CD4-positive, alpha-beta T cell treated with Interleukin-4 for 1 hour (primary cell): ENCODE results near the gene HTR4.
"Not testable (repeated sequence)": the region's sequence is repeated elsewhere in the genome, so short reads cannot be mapped to it uniquely, and the experiment has no call there.

Source experiments
- DNase-seq, 2 donors: peaks; one replicate each; pipeline ENCODE4 v3.0.0-alpha.2; 2020 to 2022

The HTR4 gene, protein sequence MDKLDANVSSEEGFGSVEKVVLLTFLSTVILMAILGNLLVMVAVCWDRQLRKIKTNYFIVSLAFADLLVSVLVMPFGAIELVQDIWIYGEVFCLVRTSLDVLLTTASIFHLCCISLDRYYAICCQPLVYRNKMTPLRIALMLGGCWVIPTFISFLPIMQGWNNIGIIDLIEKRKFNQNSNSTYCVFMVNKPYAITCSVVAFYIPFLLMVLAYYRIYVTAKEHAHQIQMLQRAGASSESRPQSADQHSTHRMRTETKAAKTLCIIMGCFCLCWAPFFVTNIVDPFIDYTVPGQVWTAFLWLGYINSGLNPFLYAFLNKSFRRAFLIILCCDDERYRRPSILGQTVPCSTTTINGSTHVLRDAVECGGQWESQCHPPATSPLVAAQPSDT

DNA sequence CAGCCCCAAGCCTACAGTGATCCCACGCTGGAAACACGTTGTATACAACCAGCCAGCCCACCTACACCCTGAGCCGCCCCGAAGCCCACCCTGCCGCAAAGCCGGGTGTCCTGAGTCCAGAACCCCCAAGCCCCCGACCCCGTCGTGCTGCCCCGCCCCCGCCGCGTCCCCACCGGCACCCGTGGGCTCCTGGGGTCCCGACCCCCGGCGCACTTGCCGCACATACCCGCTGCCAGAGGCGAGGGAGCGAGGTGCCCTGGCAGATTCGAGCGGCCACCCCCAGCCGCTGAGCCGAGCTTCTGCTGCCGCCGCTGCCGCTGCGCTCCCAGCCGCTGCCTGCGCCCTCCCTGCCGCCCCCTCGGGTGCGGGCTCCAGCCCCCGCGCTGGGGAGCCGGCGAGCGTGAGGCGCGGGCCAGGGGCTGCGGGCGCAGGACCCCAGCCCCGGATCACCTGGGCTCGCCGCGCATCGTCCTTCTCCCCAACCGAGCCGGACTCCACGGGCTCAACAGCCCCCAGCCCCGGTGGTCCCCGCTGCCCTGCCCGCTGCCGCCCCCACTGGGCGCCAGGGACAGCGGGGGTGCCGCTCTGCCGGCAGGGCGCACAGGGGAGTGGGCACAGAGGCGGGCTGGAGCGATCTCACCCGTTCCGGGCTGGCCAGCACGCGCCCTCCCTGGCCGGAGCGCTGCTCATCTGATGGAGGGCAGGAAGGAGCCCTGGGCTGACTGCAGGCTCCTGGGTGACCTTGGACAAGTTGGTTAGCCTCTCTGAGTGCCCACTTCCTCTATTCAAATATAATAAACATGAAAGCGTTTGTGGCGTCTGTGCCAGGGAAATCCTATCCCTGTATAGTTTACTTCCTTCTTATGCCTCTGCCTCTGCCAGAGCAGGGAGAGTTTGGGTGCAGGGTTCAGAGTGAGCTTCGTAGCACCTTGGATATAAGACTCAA lies at the start of gene HTR4:
TSS of gene HTR4 (minus strand) at position 692 of the 946 bp plus-strand sequence. CDS start 17,513 bp downstream, outside the sequence.
- DNase-seq, result no peak

DNA sequence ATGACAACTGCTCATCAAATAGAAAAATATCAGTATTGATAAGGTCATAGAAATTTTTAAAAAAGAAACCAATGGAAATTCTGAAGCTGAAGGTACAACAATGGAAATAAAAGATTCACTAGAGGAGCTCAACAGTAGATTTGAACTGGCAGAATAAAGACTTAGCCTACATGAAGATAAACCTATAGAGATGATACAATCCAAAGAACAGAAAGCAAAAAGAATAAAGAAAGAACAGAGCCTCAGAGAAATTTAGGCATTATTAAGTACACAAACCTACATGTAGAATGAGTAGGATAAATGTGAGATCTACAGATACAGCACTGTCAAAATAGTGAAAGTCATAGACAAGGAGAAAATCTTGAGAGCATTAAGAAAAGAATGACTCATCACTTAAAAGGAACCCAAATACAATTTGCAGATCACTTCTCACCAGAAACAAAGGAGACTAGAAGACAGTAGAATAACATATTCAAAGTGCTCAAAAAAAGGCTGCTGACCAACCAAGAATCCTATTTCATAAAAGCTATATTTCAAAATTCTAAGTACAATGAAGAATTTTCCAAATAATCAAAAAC lies 47.8 kb upstream of the HTR4 start:
- no peak for DNase-seq

DNA sequence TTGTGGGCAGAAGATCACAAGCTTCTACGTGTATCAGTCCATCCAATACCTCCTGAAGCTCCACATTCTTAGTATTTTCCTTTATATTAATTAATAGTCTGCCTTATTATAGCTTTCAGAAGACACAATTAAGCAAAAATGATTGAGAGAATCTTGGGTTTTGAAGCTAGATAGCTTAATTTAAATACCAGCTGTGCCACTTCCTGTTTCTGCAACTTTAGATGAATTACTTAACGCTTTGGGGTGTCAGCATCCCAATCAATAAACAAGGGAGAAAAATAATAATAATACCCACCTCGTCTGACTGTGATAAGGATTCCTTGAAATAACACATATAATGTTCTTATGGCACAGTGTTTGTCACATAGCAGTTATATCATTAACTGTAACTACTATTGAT lies 44.7 kb upstream of the HTR4 start:
- no peak for DNase-seq

DNA sequence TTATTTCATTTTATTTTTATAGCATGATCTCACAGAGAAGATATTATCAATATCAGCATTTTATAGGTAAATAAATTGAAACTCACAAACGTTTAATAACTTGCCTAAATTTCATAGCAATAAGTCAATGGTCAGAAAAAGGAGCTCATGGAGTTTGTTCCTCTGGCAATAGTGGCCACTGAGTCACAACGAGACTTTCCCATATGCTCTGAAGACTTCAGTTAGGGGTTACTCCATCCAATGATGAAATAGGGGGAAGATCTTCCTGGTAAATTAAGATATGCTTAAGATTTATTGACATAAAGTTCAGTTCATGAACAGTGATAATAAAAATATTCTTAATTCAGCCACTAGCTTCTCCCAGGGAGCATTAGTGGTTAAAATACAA lies 43.5 kb upstream of the HTR4 start:
- DNase-seq, result no peak

DNA sequence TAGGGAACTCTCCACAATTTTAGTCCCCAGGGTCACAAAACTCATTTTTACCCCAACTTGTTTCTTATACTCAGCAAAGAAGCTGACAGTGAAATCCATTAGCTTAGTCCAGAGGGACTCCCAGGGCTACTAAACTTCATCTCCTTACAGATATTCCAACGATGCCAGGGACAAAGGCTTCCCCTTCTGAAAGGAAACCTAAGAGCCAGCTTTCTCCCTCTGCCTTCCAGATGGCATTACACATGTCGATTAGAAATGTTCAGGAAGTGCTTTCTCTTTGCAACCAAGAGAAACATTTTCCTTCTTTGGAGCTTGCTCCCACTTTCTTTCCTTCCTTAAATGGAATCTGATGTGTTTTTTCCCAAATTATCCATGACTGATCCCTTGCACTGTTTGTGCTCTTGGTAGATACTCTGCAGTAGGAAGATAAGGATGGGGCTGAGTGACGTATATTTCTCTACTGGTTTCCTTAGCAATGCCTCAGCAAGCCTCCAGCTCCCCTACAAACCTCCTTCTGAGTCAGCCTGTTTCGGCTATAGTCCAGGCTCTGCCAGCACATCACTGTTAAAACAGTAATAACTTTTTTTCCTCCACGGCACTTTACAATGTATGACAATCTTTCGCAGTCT lies 43.0 kb upstream of the HTR4 start:
- DNase-seq, result no peak

DNA sequence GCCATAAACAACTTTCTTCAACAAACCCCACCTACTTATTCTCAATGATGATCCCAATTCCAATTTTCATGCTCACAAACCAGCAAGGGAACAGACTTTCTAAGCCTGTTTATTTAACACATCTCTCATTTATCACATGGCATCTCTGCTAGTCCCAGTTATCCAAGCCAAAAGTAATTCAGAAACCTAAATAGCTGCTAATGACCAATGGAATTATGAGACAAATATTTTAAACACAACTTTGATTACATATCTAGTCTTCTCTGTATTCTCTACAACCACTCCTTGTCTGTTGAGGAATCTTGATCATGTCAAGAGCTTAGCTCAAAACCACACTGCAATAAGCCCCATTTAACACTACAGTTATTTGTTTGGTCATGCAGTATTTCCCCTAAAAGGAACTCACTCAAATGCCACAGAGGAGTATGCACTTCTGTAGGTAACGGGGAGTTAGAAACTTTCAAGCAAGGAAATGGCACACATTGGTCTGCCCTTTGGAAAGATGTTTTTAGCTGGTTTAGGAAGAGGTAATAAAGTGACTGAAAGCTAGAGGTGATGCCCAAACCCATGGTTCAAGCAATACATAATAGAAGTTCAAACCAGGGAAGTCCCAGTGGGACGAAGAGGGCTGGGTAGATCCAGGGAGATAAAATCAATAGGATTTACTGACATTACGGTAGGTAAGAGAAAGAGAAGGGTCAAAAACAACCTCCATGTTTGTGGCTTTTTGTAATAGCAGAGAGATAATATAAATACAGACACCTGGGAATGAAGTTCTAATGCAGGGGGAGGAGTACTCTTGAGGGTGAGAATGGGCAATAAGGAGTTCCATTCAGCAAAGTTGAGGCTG lies 42.1 kb upstream of the HTR4 start:
- DNase-seq, result no peak

DNA sequence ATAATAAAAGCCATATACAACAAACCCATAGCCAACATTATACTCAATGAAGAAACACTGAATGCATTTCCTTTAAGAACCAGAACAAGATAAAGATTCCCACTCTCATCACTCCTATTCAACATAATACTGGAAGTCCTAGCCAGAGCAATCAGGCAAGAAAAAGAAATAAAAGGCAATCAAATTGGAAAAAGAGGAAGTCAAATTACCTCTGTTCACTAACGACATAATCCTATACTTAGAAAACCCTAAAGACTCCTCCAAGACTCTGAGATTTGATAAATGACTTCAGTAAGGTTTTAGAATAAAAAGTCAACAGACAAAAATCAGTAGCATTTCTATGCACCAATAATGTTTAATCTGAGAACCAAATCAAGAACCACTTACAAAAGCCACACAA lies 36.6 kb upstream of the HTR4 start:
- no peak for DNase-seq

DNA sequence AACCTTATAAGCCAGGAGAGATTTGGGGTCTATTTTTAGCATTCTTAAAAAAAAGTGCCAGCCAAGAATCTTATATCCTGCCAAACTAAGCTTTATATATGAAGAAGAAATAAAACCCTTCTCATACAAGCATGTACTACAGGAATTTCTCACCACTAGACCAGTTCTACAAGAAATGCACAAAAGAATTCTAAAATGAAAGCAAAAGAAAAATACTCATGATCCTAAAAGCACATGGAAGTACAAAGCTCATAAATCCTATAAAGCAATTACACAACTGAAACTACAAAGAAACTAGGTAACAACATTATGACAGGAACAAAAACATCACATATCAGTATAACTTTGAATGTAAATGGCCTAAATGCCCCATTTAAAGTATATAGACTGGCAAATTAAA lies 34.5 kb upstream of the HTR4 start:
- no peak for DNase-seq

DNA sequence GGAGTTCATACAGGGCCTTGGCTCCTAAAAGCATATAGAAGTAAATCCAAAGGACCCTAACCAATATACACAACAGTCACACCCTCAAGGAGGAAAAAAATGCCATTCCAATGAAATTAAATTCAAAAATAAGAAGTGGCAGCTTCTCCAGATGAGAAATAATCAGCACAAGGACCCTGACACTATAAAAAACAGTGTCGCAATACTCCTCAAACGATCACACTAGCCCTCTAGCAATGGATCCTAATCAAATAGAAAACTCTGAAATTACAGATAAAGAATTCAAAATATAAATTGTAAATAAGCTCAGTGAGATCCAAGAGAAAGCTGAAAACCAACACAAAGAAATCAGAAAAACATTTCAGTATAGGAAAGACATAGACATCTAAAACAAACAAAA lies 33.5 kb upstream of the HTR4 start:
- DNase-seq, result no peak

DNA sequence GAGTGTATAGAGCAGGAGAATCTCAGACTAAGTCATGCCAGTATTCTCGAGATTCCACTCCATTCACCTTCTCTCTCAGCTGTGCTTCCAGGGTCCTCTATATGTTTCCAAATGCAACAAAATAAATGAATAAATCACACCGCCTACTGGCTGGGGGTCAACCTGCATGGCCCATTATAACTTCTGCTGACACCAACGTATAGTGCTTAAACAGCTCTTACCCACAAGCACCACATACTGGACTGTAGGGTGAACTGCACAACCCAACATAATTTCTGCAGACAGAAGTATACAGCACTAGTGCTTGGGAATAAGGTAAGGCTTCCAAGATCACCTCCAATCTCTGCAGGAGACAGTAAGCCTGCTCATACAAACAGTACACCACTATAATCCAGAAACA lies 33.1 kb upstream of the HTR4 start:
- DNase-seq, result no peak

DNA sequence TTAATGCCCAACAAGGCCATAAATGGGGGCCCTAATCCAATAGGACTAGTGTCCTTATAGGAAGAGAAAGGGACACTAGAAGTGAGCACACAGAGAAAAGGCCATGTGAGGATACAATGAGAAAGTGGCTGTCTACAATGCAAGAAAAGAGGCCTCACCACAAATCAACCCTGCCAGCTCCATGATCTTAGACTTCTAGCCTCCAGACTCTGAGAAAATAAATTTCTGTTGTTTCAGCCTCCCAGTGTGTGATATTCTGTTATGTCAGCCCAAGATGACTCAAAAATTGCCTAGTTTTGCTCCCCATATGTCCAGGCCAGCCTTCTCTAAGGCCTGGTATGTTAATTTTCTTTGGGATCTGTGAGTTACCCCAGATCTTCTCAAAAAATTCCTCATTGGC lies 32.3 kb upstream of the HTR4 start:
- no peak for DNase-seq

DNA sequence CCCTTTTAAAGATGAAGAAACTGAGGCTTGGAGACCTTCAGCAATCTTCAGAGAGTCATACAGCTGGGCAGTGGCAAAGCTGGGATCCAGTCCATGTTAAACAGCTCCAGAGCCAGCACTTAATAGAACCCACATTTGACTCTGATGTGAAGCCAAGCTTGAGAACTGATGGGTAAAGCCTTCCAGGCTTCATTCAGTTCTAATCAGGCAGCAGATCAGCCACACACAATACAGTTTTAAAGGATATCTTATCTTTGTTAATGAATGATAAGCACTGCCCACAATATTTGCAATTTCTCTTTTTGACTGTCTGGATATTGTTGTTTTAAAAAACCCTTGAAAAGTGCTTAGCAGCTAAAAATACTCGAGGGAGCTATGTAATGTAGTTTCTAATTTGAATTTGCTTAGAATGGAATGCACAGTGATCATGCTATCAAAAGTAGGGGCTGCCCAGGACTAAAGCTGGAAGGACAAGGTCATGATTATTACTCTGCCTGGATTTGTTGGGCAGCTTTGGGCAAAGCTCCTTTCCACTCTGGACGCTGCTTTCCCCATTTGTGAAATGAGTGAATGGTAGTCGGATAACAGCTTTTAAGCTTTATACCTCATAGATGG lies 31.3 kb upstream of the HTR4 start:
- DNase-seq, result no peak

DNA sequence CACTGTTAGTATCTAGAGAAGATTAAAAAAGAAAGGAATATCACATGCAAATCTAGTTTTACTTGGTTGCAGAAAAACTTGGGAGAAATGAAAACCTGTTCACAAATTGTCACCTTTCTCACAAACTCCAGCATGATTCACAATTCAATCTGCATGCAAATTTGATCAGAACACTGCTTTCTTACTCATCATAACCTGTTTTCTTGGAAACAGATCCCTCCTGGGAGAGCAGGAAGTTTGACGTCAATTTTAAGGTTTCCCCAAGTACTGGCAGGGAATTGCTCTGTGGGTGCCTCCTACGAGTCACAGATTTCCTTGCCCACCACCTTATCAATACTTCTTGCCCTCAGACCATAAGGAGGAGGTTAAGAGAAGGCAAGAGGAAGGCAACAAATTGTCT lies 30.2 kb upstream of the HTR4 start:
- no peak for DNase-seq

DNA sequence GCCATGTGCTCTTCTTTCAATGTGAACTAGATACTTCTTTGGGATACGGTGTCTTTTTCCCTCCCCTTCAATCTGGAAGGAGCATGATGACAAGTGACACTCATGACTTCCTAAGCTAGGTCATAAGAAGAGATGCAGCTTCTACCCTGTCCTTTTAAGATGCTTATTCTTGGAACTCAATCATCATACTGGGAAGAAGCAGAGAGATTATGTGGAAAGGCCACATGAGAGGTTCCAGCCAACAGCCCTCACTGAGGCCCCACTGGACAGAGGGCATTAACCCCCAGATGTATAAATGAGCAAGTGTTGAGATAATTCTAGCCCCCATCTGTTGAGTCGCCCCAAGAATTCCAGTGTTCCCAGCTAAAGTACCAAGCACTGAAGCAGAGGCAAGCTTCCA lies 29.3 kb upstream of the HTR4 start:
- DNase-seq, result no peak

DNA sequence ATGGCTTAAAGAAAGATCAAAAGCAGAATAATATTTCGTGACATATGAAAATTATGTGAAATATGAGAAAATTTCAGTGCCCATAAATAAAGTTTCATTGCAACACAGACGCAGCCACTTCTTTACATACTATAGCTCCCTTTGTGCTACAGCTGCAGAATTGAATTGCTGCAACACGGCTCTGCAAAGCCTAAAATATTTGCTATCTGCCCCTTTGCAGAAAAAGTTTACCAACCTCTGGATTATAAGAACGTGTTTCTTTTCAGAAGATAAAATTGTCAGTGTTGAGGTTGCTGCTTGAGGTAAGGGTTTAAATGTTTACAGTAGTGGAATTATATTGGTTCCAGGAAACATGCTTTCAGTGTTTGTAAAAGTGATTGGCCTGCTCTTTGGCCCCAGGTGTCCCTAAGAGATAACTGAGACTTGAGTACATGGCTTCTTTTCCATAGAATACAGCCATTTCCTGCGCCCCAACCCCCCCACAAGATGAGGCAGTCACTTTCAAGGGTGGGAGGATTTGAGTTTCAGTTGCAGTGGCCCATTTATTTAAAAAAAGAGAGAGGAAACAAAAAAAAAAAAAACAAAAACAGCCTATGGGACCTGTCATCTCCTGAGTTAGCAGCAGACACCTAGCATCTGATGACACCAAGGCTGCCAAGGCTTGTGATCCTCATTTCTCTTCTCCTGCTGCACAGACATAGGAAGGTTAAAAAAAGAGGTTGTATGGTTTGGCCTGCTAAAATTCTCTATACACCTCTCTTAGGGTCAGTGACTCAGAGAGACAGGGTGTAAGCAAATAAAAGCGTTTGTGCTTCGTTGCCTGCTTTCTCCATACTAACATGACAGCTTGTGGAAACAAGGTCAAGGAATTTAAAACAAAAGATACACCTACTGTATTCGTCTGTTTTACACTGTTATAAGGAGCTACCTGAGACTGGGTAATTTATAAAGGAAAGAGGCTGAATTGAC lies 28.0 kb upstream of the HTR4 start:
- DNase-seq, result no peak

DNA sequence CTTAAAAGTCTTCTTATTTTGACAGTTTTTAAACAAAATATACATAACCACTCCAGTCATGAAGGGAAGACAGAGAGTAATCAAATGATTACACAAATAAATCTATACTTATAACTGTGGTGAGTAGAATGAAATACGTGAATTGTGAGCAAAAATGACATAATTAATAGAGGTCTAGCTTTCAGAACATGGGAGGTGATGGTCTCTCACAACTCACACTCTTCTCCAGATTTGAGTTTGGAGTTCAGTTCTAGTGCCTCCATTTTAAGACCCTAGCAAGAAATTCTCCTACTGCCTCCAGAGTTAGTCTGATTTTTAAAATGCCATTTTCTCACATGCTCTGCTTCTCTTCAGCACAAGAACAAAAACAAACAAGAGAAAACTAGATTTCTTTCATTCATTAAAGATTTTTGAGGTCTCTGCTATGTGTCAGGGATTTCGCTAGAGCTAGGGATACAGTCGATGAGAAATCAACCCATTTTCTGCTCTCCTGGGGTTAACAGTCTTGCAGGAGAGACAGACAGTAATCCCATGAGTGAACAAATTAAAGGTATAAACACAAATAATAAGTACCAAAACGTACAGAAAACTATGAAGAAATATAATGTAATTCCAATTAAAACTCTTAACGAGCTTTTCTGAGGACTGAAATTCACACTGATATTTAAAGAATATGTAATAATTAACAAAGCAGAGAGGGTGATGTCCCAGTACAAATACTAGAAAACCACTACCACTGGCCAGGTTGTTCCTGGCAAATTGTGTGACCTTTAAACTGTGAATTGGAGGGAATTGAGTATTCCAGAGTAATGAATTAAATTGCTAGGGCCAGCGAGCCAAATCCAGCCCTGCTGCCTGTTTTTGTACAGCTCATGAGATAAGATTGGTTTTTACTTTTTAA lies 27.1 kb upstream of the HTR4 start:
- DNase-seq, result no peak

DNA sequence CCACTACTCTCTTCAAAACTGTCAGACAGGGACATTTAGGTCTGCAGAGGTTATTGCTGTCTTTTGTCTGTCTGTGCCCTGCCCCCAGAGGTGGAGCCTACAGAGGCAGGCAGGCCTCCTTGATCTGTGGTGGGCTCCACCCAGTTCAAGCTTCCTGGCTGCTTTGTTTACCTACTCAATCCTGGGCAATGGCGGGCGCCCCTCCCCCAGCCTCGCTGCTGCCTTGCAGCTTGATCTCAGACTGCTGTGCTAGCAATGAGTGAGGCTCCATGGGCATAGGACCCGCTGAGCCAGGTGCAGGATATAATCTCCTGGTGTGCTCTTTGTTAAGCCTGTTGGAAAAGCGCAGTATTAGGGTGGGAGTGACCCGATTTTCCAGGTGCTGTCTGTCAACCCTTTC lies 19.4 kb upstream of the HTR4 start:
- not testable (repeated sequence) for DNase-seq

DNA sequence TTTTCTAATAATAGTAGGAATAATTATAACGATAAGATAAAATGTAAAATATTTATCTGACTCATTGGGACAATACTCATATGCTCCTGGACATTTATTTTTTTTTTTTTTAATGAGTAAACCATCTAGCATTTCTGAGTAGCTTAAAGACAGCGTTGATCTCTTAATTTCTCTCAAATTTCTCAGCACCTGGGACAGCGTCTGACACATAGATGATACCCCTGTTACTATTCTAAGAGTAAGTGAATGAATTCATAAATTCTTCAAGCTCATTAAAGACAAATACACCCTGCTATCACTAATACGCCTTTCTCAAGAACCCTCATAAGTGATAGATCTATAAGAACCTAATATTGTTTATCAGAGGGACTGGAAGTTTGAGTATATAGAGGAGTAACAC lies 12.0 kb upstream of the HTR4 start:
- no peak for DNase-seq

DNA sequence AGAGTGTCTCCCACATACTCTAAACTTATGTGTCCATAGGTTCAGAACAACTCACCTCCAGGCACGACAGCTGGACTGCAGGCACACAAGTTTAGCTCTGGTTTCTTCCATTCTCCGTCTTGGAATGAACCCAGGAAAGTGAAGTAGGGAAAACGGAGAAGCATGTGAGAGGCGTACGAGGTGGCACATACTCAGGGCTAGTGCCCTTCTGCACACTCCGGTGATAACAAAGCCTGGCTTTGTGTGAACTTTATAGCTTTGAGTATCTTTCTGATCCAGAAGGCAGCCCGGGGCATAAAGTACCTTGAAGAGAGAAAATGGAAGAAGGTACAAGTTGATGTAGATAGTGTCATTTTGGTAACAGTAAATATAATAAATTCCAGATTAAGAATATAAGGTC lies 11.1 kb upstream of the HTR4 start:
- DNase-seq, result no peak

DNA sequence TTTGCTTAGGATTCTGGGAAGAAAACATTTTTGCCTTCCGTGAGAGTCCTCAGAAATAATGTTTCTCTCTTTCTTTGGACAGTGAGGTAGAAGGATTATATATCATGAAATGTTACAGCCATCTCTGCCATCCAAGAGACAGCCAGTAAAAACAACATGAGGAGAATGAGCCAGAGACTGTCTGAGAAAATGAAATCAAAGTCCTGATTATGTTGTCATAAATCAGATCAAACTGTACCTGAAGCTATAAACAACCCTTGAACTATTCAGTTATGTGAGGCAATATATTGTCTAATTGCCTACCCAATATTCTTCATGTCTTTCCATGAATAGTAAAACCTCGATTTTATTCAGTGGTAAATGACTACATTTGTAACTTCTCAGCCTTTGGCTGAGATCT lies 9.2 kb upstream of the HTR4 start:
- DNase-seq, result no peak
